Measurements from ENCODE around the gene MFSD6L.

MFSD6L gene

GRCh38 chr17:8798846-8799569 is at the start of gene MFSD6L:
MFSD6L (minus strand) TSS chr17:8799365; CDS start chr17:8799120, 245 bp downstream.
- TF ChIP-seq CTCF (IDR thresholded peaks at IDR 0.05; ENCODE audit: insufficient read depth, low read length, missing control alignments) = no peak
- CTCF ChIA-PET = interaction anchor here (0.9 to 3.0 kb wide), 3 partner anchors 10 to 96 kb away, joined by 3 to 15 read pairs (median 4); no protein-coding TSS in a partner anchor
- POLR2A ChIA-PET = no interaction called here
- H3K4me3 ChIP-seq (ENCODE audit: low read depth, low read length) = no peak within 1 kb of the TSS
- no peak for DNase-seq (ENCODE audit: low read depth, low spot score)

- no peak overlapping the region for H3K4me3 ChIP-seq (ENCODE audit: low read depth, low read length)
- CTCF ChIA-PET = no interaction called here
- TF ChIP-seq CTCF (IDR thresholded peaks at IDR 0.05; ENCODE audit: insufficient read depth, low read length, missing control alignments) = no peak
- no peak for DNase-seq (ENCODE audit: low read depth, low spot score)
- POLR2A ChIA-PET = no interaction called here
Observed at GRCh38 chr17:8847891-8848290, 48.7 kb upstream of the MFSD6L start.

GRCh38 chr17:8846768-8847211 is 47.6 kb upstream of the MFSD6L start:
- no peak for DNase-seq (ENCODE audit: low read depth, low spot score)
- TF ChIP-seq CTCF (IDR thresholded peaks at IDR 0.05; ENCODE audit: insufficient read depth, low read length, missing control alignments) = no peak
- ChIA-PET CTCF (no interaction called here), POLR2A (no interaction called here)
- no peak overlapping the region for H3K4me3 ChIP-seq (ENCODE audit: low read depth, low read length)

- CTCF ChIA-PET = interaction anchor here (0.7 kb wide), 1 partner anchor 58 kb away, joined by 3 read pairs; no protein-coding TSS in a partner anchor
- POLR2A ChIA-PET = no interaction called here
- no peak for DNase-seq (ENCODE audit: low read depth, low spot score)
- H3K4me3 ChIP-seq (ENCODE audit: low read depth, low read length) = no peak overlapping the region
- TF ChIP-seq CTCF (IDR thresholded peaks at IDR 0.05; ENCODE audit: insufficient read depth, low read length, missing control alignments) = no peak
Observed at GRCh38 chr17:8844229-8845218, 45.4 kb upstream of the MFSD6L start.

GRCh38 chr17:8843344-8843743 is 44.2 kb upstream of the MFSD6L start:
- TF ChIP-seq CTCF (IDR thresholded peaks at IDR 0.05; ENCODE audit: insufficient read depth, low read length, missing control alignments) = no peak
- ChIA-PET POLR2A (no interaction called here), CTCF (no interaction called here)
- no peak for DNase-seq (ENCODE audit: low read depth, low spot score)
- no peak overlapping the region for H3K4me3 ChIP-seq (ENCODE audit: low read depth, low read length)

- ChIA-PET CTCF (no interaction called here), POLR2A (no interaction called here)
- H3K4me3 ChIP-seq (ENCODE audit: low read depth, low read length) = no peak overlapping the region
- DNase-seq (ENCODE audit: low read depth, low spot score) = no peak
- TF ChIP-seq CTCF (IDR thresholded peaks at IDR 0.05; ENCODE audit: insufficient read depth, low read length, missing control alignments) = no peak
Observed at GRCh38 chr17:8841844-8842243, 42.7 kb upstream of the MFSD6L start.

Measured in AG04449 (cell line).